Ishikawa (cell line): Measurements from ENCODE around the gene PDK3.

Experiments used
- CEBPB ChIP-seq: IDR thresholded peaks from 2 replicates; pipeline ENCODE4 v1.6.1; 2012
- CREB1 ChIP-seq: IDR thresholded peaks from 2 replicates; pipeline ENCODE4 v1.6.1; 2012; ENCODE audit warnings: low read depth
- EGR1 ChIP-seq: IDR thresholded peaks from 2 replicates; pipeline ENCODE4 v1.6.1; 2012
- EP300 ChIP-seq: IDR thresholded peaks from 2 replicates; pipeline ENCODE4 v1.6.1; 2012; ENCODE audit warnings: borderline replicate concordance
- FOXM1 ChIP-seq: IDR thresholded peaks from 2 replicates; pipeline ENCODE4 v1.6.1; 2012; ENCODE audit warnings: low read depth, borderline replicate concordance
- MAX ChIP-seq: IDR thresholded peaks from 2 replicates; pipeline ENCODE4 v1.6.1; 2012
- NFIC ChIP-seq: IDR thresholded peaks from 2 replicates; pipeline ENCODE4 v1.6.1; 2012
- RAD21 ChIP-seq: IDR thresholded peaks from 2 replicates; pipeline ENCODE4 v1.6.1; 2012; ENCODE audit warnings: low read depth
- REST ChIP-seq: IDR thresholded peaks from 2 replicates; pipeline ENCODE4 v1.6.1; 2012; ENCODE audit warnings: low read depth, mild to moderate bottlenecking
- TAF1 ChIP-seq: IDR thresholded peaks from 2 replicates; pipeline ENCODE4 v1.6.1; 2012; ENCODE audit warnings: low read depth, mild to moderate bottlenecking
- TEAD4 ChIP-seq: IDR thresholded peaks from 2 replicates; pipeline ENCODE4 v1.6.1; 2012
- USF1 ChIP-seq: IDR thresholded peaks from 2 replicates; pipeline ENCODE4 v1.6.1; 2012
- YY1 ChIP-seq: IDR thresholded peaks from 2 replicates; pipeline ENCODE4 v1.6.1; 2012; ENCODE audit warnings: low read depth
- ZBTB7A ChIP-seq: IDR thresholded peaks from 2 replicates; pipeline ENCODE4 v1.6.1; 2012; ENCODE audit warnings: low read depth

- TF ChIP-seq TAF1: no peak
- TF ChIP-seq CEBPB: no peak
- TF ChIP-seq REST: no peak
- TF ChIP-seq NFIC: no peak
- TF ChIP-seq EP300: no peak
- no peak for TF ChIP-seq MAX
- TF ChIP-seq YY1: no peak
- TF ChIP-seq RAD21: no peak
- TF ChIP-seq EGR1: no peak
- no peak for TF ChIP-seq ZBTB7A
- no peak for TF ChIP-seq FOXM1
- no peak for TF ChIP-seq CREB1
- no peak for TF ChIP-seq TEAD4
- TF ChIP-seq USF1: no peak
Measured at GRCh38 chrX:24443918-24444317, 21.2 kb upstream of the PDK3 start.
